GM12878 (cell line): ENCODE measurements around the gene TIA1.

ENCODE experiments used
- CREB1 ChIP-seq: IDR thresholded peaks from 2 replicates; pipeline ENCODE4 v1.6.1; 2012; ENCODE audit warnings: low read depth, mild to moderate bottlenecking, inconsistent platforms
- EP300 ChIP-seq, 2 experiments: fragments of 150-350 bp in 1 of 2; IDR thresholded peaks; 2 replicates each; pipeline ENCODE4 v1.6.1; 2011 to 2012; ENCODE audit warnings: low read depth in 2 of 2, low read length in 2 of 2, borderline replicate concordance in 1 of 2, improper control_type of control experiment in 1 of 2, inconsistent platforms in 1 of 2; ENCODE audit not compliant: control insufficient read depth in 1 of 2
- EZH2 ChIP-seq: IDR thresholded peaks from 2 replicates; pipeline ENCODE4 v1.6.1; 2012; ENCODE audit warnings: low read depth, mild to moderate bottlenecking, control low read depth, inconsistent platforms, low read length, borderline replicate concordance; ENCODE audit not compliant: control insufficient read depth
- FOXM1 ChIP-seq: IDR thresholded peaks from 2 replicates; pipeline ENCODE4 v1.6.1; 2012; ENCODE audit warnings: low read depth, mild to moderate bottlenecking, inconsistent platforms, low read length, moderate library complexity
- GABPA ChIP-seq: IDR thresholded peaks from 2 replicates; pipeline ENCODE4 v1.6.1; 2014; ENCODE audit warnings: antibody characterized with exemption, low read depth, mild to moderate bottlenecking, inconsistent platforms
- HDGF ChIP-seq: fragments of 450-650 bp; IDR thresholded peaks from 2 replicates; pipeline ENCODE4 v1.6.1; 2016; ENCODE audit warnings: antibody characterized with exemption
- NFYA ChIP-seq: IDR thresholded peaks from 2 replicates; pipeline ENCODE4 v1.6.1; 2011; ENCODE audit warnings: low read depth, mild to moderate bottlenecking, low read length, improper control_type of control experiment, borderline replicate concordance
- NFYB ChIP-seq: IDR thresholded peaks from 2 replicates; pipeline ENCODE4 v1.6.1; 2011; ENCODE audit warnings: low read depth, mild to moderate bottlenecking, low read length, improper control_type of control experiment, moderate library complexity; ENCODE audit not compliant: insufficient read depth
- POLR2A ChIP-seq: IDR thresholded peaks from 2 replicates; pipeline ENCODE4 v1.6.1; 2011; ENCODE audit warnings: low read depth, mild to moderate bottlenecking, low read length
- SUZ12 ChIP-seq: fragments of 200-600 bp; sonication (generic); IDR thresholded peaks from one replicate; pipeline ENCODE4 v1.6.1; 2018; ENCODE audit warnings: antibody characterized with exemption, mild to moderate bottlenecking; ENCODE audit not compliant: unreplicated experiment
- TCF7 ChIP-seq: IDR thresholded peaks from 2 replicates; pipeline ENCODE4 v1.6.1; 2014; ENCODE audit warnings: antibody characterized with exemption, borderline replicate concordance
- ZNF24 ChIP-seq: fragments of 450-650 bp; IDR thresholded peaks from 2 replicates; pipeline ENCODE4 v1.6.1; 2017; ENCODE audit warnings: antibody characterized with exemption, mild to moderate bottlenecking
- TF ChIP-seq, protein P1 (sequence below), 3 experiments: IDR thresholded peaks in 2 of 3; conservative IDR thresholded peaks in 1 of 3; 2 replicates each; pipeline ENCODE4 v1.5.1; 2011; ENCODE audit warnings: low read depth in 3 of 3, low read length in 3 of 3, mild to moderate bottlenecking in 3 of 3, control low read depth in 2 of 3, moderate library complexity in 2 of 3, inconsistent platforms in 1 of 3, mixed read lengths in 1 of 3; ENCODE audit not compliant: control insufficient read depth in 2 of 3, insufficient read depth in 1 of 3; ENCODE audit errors: extremely low read depth in 1 of 3
- TF ChIP-seq, protein P2 (sequence below): IDR thresholded peaks from 2 replicates; pipeline ENCODE4 v1.6.1; 2011; ENCODE audit warnings: borderline replicate concordance, low read depth, mild to moderate bottlenecking, moderate library complexity, mixed read lengths, low read length; ENCODE audit not compliant: insufficient read depth; ENCODE audit errors: extremely low read length

GRCh38 chr2:70226781-70227180 lies 21.6 kb downstream of the TIA1 start:
- no peak for TF ChIP-seq ZNF24
- no peak for TF ChIP-seq EP300 (IDR thresholded peaks at IDR 0.05; ENCODE audit: borderline replicate concordance in 1 of 2, control insufficient read depth in 1 of 2, low read depth in 2 of 2, low read length in 2 of 2)
- TF ChIP-seq EZH2: no peak
- TF ChIP-seq HDGF: no peak
- no peak for TF ChIP-seq POLR2A
- TF ChIP-seq FOXM1: no peak
- TF ChIP-seq, protein P1, sequence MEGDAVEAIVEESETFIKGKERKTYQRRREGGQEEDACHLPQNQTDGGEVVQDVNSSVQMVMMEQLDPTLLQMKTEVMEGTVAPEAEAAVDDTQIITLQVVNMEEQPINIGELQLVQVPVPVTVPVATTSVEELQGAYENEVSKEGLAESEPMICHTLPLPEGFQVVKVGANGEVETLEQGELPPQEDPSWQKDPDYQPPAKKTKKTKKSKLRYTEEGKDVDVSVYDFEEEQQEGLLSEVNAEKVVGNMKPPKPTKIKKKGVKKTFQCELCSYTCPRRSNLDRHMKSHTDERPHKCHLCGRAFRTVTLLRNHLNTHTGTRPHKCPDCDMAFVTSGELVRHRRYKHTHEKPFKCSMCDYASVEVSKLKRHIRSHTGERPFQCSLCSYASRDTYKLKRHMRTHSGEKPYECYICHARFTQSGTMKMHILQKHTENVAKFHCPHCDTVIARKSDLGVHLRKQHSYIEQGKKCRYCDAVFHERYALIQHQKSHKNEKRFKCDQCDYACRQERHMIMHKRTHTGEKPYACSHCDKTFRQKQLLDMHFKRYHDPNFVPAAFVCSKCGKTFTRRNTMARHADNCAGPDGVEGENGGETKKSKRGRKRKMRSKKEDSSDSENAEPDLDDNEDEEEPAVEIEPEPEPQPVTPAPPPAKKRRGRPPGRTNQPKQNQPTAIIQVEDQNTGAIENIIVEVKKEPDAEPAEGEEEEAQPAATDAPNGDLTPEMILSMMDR (IDR thresholded peaks at IDR 0.05 in 2 of 3, conservative IDR thresholded peaks at IDR 0.05 in 1 of 3; ENCODE audit: control insufficient read depth in 2 of 3, extremely low read depth in 1 of 3, insufficient read depth in 1 of 3, low read depth in 3 of 3, low read length in 3 of 3): no peak
- no peak for TF ChIP-seq NFYA
- TF ChIP-seq, protein P2, sequence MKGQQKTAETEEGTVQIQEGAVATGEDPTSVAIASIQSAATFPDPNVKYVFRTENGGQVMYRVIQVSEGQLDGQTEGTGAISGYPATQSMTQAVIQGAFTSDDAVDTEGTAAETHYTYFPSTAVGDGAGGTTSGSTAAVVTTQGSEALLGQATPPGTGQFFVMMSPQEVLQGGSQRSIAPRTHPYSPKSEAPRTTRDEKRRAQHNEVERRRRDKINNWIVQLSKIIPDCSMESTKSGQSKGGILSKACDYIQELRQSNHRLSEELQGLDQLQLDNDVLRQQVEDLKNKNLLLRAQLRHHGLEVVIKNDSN: no peak
- no peak for TF ChIP-seq TCF7
- no peak for TF ChIP-seq CREB1
- no peak for TF ChIP-seq NFYB
- TF ChIP-seq SUZ12: no peak
- TF ChIP-seq GABPA: no peak
